ENCODE measurements around the gene CYP24A1. TPM values are rescaled to one million over a fixed set of nuclear protein-coding genes. Genes with fewer than 3 reads are reported as not detected.

The CYP24A1 gene
- total and polyA plus RNA-seq, 2 of the 8 experiments (the other 6 are each of a cell fraction or from before 2014, with no cell fraction given), result not detected

GRCh38 chr20:54209216-54209813, 35.5 kb upstream of the CYP24A1 start (continued):
- TF ChIP-seq HDAC2 (IDR thresholded peaks at IDR 0.05; ENCODE audit: borderline replicate concordance in 1 of 2, low read depth in 2 of 2, low read length in 2 of 2) (no peak), JUN (IDR thresholded peaks at IDR 0.05; ENCODE audit: low read depth, low read length) (no peak), USF2 (IDR thresholded peaks at IDR 0.05; ENCODE audit: low read length) (no peak), EGR1 (IDR thresholded peaks at IDR 0.05; ENCODE audit: borderline replicate concordance, low read depth, low read length) (no peak), FOSL1 (IDR thresholded peaks at IDR 0.05; ENCODE audit: insufficient read depth, low read depth, low read length) (no peak), SIN3A (conservative IDR thresholded peaks at IDR 0.05 in 1 of 2, IDR thresholded peaks at IDR 0.05 in 1 of 2; ENCODE audit: low read depth in 1 of 2, low read length in 2 of 2) (no peak), SRF (IDR thresholded peaks at IDR 0.05; ENCODE audit: low read depth, low read length) (no peak), KDM5A (IDR thresholded peaks at IDR 0.05; ENCODE audit: low read length) (no peak)
